Measurements from ENCODE around the gene WDR74.
"Not testable (repeated sequence)": the region's sequence is repeated elsewhere in the genome, so short reads cannot be mapped to it uniquely, and the experiment has no call there.

The WDR74 gene

DNA sequence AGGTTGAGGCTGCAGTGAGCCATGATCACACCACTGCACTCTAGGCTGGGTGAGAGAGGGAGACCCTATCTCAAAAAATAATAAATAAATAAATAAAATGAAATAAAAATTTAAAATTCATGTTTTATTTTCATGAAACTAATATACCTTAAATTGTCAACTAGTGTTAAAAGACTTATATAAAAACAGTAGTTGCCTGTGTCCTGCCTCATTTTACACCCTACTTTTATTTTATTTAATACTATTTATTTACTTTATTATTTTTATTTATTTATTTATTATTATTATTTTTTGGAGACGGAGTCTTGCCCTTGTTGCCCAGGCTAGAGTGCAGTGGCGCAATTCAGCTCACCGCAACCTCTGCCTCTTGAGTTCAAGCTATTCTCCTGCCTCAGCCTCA lies 4.8 kb upstream of the WDR74 start:
- in situ Hi-C loops (cut with HindIII; ENCODE audit: low pct_ligation_motif_present, low pct_unique_long_range_greater_than_20kb, low sequenced_read_pairs): no loop called here
- no peak for DNase-seq

- in situ Hi-C loops (cut with HindIII; ENCODE audit: low pct_ligation_motif_present, low pct_unique_long_range_greater_than_20kb, low sequenced_read_pairs): no loop called here
- DNase-seq: no peak
These were observed 4.1 kb upstream of the WDR74 start for GRCh38 chr11:62843466-62843865.

GRCh38 chr11:62842891-62843290 lies 3.5 kb upstream of the WDR74 start:
- in situ Hi-C loops (cut with HindIII; ENCODE audit: low pct_ligation_motif_present, low pct_unique_long_range_greater_than_20kb, low sequenced_read_pairs); DNase-seq: not testable (repeated sequence)

DNA sequence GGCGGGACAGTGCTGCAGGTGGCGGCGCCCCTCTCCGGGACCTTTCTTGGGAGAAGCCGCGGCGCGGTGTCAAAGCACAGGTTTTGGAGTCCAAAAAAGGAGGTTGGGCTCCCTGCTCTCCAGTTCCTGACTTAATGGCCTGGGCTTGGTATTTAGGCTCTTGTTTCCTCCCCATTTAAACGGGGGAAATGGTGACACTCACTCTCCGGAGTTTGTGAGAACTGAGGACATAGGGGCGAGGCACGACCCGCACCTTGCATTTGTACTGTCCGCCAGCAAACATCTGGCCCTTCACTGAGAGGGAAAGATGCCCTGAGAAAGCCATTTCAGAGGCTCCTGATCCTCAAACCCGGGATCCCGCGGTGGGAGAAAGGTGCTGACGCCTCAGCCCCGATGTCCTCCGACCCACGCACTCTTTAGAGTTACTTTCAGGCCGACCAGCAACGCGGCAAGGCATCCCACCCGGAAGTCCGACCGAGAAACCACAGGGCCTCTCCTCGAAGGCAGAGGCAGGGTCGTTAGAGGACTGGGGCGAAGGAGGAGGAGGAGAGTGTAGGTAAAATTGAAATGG lies 2.9 kb upstream of the WDR74 start:
- DNase-seq: no peak
- in situ Hi-C loops (cut with HindIII; ENCODE audit: low pct_ligation_motif_present, low pct_unique_long_range_greater_than_20kb, low sequenced_read_pairs): no loop called here

- in situ Hi-C loops (cut with HindIII; ENCODE audit: low pct_ligation_motif_present, low pct_unique_long_range_greater_than_20kb, low sequenced_read_pairs): no loop called here
- DNase-seq: peak; percentile 98
These were observed 2.2 kb upstream of the WDR74 start for GRCh38 chr11:62841361-62842170.

DNA sequence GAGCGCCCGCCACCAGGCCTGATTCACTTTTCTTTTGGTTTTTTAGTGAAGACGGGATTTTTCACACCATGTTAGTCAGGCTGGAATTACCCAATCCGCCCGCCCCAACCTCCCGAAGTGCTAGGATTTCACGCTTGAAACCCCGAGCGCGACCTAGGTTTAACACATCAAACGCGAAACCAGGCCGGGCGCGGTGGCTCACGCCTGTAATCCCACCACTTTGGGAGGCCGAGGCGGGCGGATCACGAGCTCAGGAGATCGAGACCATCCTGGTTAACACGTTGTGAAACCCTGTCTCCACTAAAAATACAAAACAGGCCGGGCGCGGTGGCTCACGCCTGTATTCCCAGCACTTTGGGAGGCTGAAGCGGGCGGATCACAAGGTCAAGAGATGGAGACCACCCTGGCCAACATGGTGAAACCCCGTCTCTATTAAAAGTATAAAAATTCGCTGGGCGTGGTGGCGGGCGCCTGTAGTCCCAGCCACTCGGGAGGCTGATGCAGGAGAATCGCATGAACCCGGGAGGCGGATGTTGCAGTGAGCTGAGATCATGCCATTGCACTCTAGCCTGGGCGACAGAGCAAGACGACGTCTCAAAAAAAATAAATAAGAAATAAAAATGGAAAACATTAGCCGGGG lies 1.5 kb upstream of the WDR74 start:
- peak; percentile 67 for DNase-seq
- in situ Hi-C loops (cut with HindIII; ENCODE audit: low pct_ligation_motif_present, low pct_unique_long_range_greater_than_20kb, low sequenced_read_pairs): not testable (repeated sequence)

- in situ Hi-C loops (cut with HindIII; ENCODE audit: low pct_ligation_motif_present, low pct_unique_long_range_greater_than_20kb, low sequenced_read_pairs): no loop called here
- DNase-seq: no peak
These were observed 4.1 kb downstream of the WDR74 start for GRCh38 chr11:62835336-62835735.

GRCh38 chr11:62832336-62833234 lies 6.8 kb downstream of the WDR74 start, which contains the start of gene TEX54:
Gene TEX54 (minus strand): TSS chr11:62832841.
- DNase-seq: no peak
- in situ Hi-C loops (cut with HindIII; ENCODE audit: low pct_ligation_motif_present, low pct_unique_long_range_greater_than_20kb, low sequenced_read_pairs): no loop called here

DNA sequence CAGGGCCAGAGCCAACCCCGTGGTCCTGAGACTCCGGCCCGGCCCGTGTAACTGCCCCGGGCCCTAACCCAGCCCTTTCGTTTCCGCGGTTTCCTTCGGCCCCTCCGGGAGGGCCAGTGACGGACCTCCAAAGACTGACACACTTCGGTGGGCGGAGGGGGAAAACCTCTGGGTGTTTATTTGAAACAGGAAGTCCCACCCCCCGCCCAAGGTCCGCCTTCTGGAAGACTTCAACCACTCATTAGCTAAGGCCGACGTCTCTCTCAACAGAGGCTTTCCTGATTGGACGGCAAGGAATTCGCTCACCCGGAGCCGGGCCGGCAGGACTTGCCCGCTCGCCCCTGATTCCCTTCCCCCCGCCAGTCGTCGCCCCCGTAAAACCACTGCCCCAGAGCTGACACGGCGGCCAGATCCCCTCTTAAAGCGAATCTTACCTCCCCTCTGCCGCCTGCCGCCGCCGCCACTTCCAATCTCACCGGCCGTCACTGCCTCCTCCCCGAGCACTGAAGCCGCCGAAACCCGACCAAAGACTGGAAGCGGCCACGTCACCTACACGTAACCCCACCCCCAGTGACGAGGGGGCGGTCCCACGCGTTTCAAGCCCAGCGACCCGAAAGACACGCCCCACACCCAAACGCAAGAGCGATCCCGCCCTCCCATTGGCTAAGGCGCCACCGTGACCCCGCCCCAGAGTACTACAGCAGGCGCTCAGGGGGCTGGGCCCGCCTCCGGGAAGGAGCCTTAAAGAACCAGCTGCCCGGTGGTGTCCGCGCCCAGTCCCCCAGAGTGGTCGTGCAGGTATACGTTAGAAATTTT lies 7.7 kb downstream of the WDR74 start, which contains the start of gene STX5:
Gene STX5, minus strand, starts transcription at position 532 of the 816 bp plus-strand sequence. CDS start 808 bp downstream, outside the sequence.
- in situ Hi-C loops (cut with HindIII; ENCODE audit: low pct_ligation_motif_present, low pct_unique_long_range_greater_than_20kb, low sequenced_read_pairs): no loop called here
- peak; percentile 95 for DNase-seq

DNA sequence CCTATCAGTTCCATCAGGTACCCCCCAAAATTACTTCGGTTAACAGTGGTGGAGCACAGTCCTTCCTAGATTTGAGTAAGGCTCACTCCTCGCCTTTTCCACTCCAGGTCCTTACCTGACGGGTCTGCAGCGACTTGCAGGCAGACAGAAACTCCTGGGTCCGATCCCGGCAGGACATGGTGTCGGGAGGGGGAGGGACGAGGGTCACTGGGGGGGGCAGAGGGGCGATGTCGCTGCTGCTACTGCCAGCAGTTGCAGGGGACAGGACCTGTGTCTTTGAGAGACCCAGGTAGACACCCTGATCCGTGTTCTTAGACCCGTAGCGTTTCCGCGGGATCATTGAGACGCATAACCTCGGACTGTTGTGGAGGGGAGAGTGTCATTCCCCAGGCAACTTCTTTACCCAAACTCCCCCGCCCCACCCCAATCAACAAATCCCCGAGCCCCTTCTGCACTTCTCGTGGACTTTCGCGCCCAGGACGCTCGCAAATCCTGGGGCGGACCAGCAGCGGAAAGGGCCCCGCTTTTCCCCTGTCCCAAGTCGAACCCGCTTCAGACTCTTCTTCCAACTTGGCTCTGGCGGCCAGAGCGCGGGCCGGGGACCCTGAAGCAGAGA lies 8.4 kb downstream of the WDR74 start:
- in situ Hi-C loops (cut with HindIII; ENCODE audit: low pct_ligation_motif_present, low pct_unique_long_range_greater_than_20kb, low sequenced_read_pairs): no loop called here
- peak; percentile 52 for DNase-seq

DNA sequence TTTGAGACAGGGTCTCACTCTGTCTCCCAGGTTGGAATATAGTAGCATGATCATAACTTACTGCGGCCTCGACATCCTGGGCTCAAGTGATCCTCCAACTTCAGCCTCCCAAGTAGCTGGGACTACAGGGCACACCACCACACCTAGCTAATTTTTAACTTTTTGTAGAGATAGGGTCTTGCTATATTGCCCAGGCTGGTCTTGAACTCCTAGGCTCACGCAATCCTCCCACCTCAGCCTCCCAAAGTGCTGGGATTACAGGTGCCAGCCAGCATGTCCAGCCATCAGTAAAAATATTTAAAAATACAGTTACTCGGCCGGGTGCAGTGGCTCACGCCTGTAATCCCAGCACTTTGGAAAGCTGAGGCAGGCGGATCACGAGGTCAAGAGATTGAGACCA lies 11.3 kb downstream of the WDR74 start:
- DNase-seq; in situ Hi-C loops (cut with HindIII; ENCODE audit: low pct_ligation_motif_present, low pct_unique_long_range_greater_than_20kb, low sequenced_read_pairs): not testable (repeated sequence)

GRCh38 chr11:62823677-62824076 lies 15.7 kb downstream of the WDR74 start:
- DNase-seq: no peak
- in situ Hi-C loops (cut with HindIII; ENCODE audit: low pct_ligation_motif_present, low pct_unique_long_range_greater_than_20kb, low sequenced_read_pairs): no loop called here

- no peak for DNase-seq
- in situ Hi-C loops (cut with HindIII; ENCODE audit: low pct_ligation_motif_present, low pct_unique_long_range_greater_than_20kb, low sequenced_read_pairs): no loop called here
These were observed 22.3 kb downstream of the WDR74 start for GRCh38 chr11:62817129-62817528.

DNA sequence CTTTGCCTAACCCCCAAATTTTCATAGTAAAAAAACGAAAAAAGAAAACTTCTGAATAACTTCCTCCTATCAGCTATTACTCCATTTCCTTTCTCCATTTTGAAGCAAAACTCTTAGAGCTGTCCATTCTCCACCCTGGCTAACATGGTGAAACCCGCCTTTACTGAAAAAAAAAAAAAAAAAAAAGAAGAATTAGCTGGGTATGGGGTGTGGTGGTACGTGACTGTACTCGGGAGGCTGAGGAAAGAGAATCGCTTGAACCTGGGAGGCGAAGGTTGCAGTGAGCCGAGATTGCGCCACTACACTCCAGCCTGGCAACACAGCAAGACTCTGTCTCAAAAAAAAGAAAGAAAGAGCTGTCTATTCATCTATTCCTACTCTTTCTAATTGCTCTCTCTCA lies 22.8 kb downstream of the WDR74 start:
- in situ Hi-C loops (cut with HindIII; ENCODE audit: low pct_ligation_motif_present, low pct_unique_long_range_greater_than_20kb, low sequenced_read_pairs): no loop called here
- DNase-seq: no peak

DNA sequence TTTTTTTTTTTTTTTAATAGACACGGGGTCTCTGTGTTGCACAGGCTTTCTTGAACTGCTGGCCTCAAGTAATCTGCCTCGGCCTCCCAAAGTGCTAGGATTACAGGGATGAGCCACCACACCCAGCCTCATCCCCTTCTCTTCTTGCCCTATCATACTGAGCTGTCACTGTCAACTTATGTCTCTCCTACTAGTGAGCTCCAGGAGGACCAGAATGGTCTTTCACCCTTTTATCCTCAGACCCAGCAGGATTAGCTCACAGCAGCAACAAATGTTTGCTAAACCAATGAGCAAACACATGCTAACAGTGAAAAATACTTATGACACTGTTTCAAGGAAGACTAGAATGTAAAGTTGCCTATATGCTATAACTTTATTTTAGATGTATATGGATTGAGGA lies 27.7 kb downstream of the WDR74 start:
- no peak for DNase-seq
- in situ Hi-C loops (cut with HindIII; ENCODE audit: low pct_ligation_motif_present, low pct_unique_long_range_greater_than_20kb, low sequenced_read_pairs): no loop called here

GRCh38 chr11:62810748-62811147 lies 28.6 kb downstream of the WDR74 start:
- no peak for DNase-seq
- in situ Hi-C loops (cut with HindIII; ENCODE audit: low pct_ligation_motif_present, low pct_unique_long_range_greater_than_20kb, low sequenced_read_pairs): no loop called here

GRCh38 chr11:62806611-62807121 lies 32.7 kb downstream of the WDR74 start:
- DNase-seq: no peak
- in situ Hi-C loops (cut with HindIII; ENCODE audit: low pct_ligation_motif_present, low pct_unique_long_range_greater_than_20kb, low sequenced_read_pairs): no loop called here

Data from ACHN (cell line).